ENCODE results near the gene CTIF.
"Not testable (repeated sequence)": the region's sequence is repeated elsewhere in the genome, so short reads cannot be mapped to it uniquely, and the experiment has no call there.

Gene CTIF

GRCh38 chr18:48711651-48712486 lies 173.0 kb downstream of the CTIF start:
- H3K4me3 ChIP-seq (ENCODE audit: low read depth, low read length) = no peak overlapping the region
- no peaks in the 10 kb centered on the region for H3K36me3 ChIP-seq
- TF ChIP-seq CTCF (IDR thresholded peaks at IDR 0.05; ENCODE audit: low read depth, low read length) = peak; percentile 67
- no peaks in the 10 kb centered on the region for H3K27me3 ChIP-seq
- peaks cover 3% of the 10 kb centered on the region; the same call in 1 of the 2 replicates for H3K4me1 ChIP-seq
- DNase-seq = peak; percentile 63
- no peaks in the 10 kb centered on the region for H3K9me3 ChIP-seq

- Histone ChIP-seq H3K9me3 (no peaks in the 10 kb centered on the region), H3K36me3 (no peaks in the 10 kb centered on the region), H3K4me3 (ENCODE audit: low read depth, low read length) (no peak overlapping the region), H3K27me3 (no peaks in the 10 kb centered on the region), H3K4me1 (peaks cover 3% of the 10 kb centered on the region; the same call in 1 of the 2 replicates)
- TF ChIP-seq CTCF (IDR thresholded peaks at IDR 0.05; ENCODE audit: low read depth, low read length) = no peak
- DNase-seq = no peak
These were observed 174.5 kb downstream of the CTIF start for GRCh38 chr18:48713309-48713708.

DNA sequence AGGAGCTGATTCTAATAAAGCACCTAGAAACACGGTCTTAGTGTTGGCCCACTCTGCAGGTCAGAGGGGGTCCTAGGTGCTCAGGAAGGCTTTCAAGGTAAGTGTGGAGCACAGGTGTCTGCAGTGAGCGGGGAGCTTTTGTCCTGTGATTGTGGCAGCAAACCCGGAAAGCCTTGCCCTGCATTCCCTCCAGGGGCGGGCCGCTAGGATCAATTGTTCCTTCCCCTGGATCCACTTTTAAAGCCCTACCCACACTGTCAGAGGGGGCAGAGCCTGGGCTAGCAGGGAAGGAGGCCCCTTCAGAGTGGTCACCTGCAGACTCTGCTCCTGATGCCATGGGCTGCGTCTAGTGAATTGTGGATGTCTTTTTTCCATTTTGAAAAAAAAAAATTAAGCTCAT lies 176.0 kb downstream of the CTIF start:
- Histone ChIP-seq H3K4me1 (peaks cover 9% of the 10 kb centered on the region), H3K9me3 (no peaks in the 10 kb centered on the region), H3K4me3 (ENCODE audit: low read depth, low read length) (no peak overlapping the region), H3K36me3 (no peaks in the 10 kb centered on the region), H3K27me3 (no peaks in the 10 kb centered on the region)
- DNase-seq = no peak
- TF ChIP-seq CTCF (IDR thresholded peaks at IDR 0.05; ENCODE audit: low read depth, low read length) = no peak

DNA sequence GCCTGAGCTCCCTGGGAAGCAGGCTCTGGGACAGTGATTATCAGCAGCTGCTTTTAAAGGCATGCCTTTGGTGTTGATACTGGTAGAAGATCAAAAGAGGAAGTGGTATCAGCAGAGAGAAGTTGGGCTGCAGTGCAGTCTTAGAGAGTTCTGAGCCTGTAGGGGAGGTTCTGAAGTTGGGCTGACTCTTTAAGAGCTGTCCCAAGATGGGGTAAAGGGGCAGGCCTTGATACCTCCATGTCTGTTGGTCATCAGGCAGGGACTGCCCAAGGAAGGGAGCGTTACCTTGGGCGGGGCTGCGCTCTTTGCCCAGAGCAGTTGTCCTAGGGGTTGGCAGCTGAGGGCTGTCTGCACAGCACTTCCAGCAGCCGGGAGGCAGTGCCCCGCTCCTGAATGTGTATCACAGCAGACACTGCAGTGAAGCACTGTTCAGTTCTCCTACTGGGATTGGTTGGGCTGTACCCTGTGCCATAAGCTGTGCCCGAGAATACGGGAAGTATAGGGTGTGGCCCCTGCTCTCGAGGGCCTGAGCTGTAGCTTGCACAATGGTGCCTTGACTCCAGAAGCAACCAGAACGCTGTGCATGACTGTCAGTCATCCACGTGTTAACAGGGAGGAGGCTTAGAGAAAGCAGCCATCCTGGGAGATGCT lies 177.0 kb downstream of the CTIF start:
- Histone ChIP-seq H3K4me1 (peaks cover 12% of the 10 kb centered on the region), H3K4me3 (ENCODE audit: low read depth, low read length) (no peak overlapping the region), H3K27me3 (no peaks in the 10 kb centered on the region), H3K36me3 (no peaks in the 10 kb centered on the region), H3K9me3 (no peaks in the 10 kb centered on the region)
- DNase-seq = no peak
- no peak for TF ChIP-seq CTCF (IDR thresholded peaks at IDR 0.05; ENCODE audit: low read depth, low read length)

DNA sequence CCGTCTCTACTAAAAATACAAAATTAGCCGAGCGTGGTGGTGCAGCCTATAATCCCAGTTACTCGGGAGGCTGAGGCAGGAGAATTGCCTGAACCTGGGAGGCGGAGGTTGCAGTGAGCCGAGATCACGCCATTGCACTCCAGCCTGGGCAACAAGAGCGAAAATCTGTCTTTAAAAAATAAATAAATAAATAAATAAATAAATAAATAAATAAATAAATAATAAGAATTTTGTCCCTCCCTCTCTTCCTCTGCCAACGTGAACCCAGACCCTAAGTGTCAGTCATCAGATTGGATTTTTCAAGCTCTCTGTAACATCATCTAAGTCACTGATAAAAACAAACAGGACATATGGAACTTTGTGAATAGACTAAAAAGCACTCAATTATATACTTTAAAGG lies 178.4 kb downstream of the CTIF start:
- DNase-seq; H3K36me3 ChIP-seq; H3K4me3 ChIP-seq (ENCODE audit: low read depth, low read length); H3K27me3 ChIP-seq; H3K9me3 ChIP-seq: not testable (repeated sequence)
- H3K4me1 ChIP-seq = peaks cover 14% of the 10 kb centered on the region

- H3K9me3 ChIP-seq = no peaks in the 10 kb centered on the region
- H3K4me3 ChIP-seq (ENCODE audit: low read depth, low read length) = no peak overlapping the region
- no peak for DNase-seq
- peaks cover 14% of the 10 kb centered on the region for H3K4me1 ChIP-seq
- H3K36me3 ChIP-seq = no peaks in the 10 kb centered on the region
- TF ChIP-seq CTCF (IDR thresholded peaks at IDR 0.05; ENCODE audit: low read depth, low read length) = no peak
- H3K27me3 ChIP-seq = no peaks in the 10 kb centered on the region
These were observed 179.6 kb downstream of the CTIF start for GRCh38 chr18:48718251-48718959.

All from BE2C (cell line).